Activated T-cell treated with anti-CD3 and anti-CD28 coated beads, Interleukin-2, amount 50 U/mL, for 1 hour (primary cell): ENCODE measurements around the gene MYLK4.

Source experiments
- DNase-seq: peaks from one replicate; pipeline ENCODE4 v3.0.0-alpha.2; 2020

Gene MYLK4

GRCh38 chr6:2750832-2751231 lies at the start of gene MYLK4:
Gene MYLK4 (minus strand): TSS chr6:2750922. CDS start chr6:2749294, 1,628 bp downstream.
- no peak for DNase-seq

- no peak for DNase-seq
Observed at GRCh38 chr6:2799936-2800527, 49.3 kb upstream of the MYLK4 start.

GRCh38 chr6:2798586-2799134 lies 47.9 kb upstream of the MYLK4 start:
- no peak for DNase-seq

- DNase-seq: no peak
Observed at GRCh38 chr6:2797564-2798031, 46.9 kb upstream of the MYLK4 start.

GRCh38 chr6:2796861-2797260 lies 46.1 kb upstream of the MYLK4 start:
- no peak for DNase-seq

- no peak for DNase-seq
Observed at GRCh38 chr6:2795956-2796355, 45.2 kb upstream of the MYLK4 start.

GRCh38 chr6:2795162-2795561 lies 44.4 kb upstream of the MYLK4 start:
- no peak for DNase-seq

- no peak for DNase-seq
Observed at GRCh38 chr6:2794171-2794730, 43.5 kb upstream of the MYLK4 start.

GRCh38 chr6:2793534-2794151 lies 42.9 kb upstream of the MYLK4 start:
- no peak for DNase-seq

- DNase-seq: no peak
Observed at GRCh38 chr6:2792330-2793110, 41.8 kb upstream of the MYLK4 start.

GRCh38 chr6:2791450-2791974 lies 40.8 kb upstream of the MYLK4 start:
- no peak for DNase-seq

GRCh38 chr6:2790588-2791449 lies 40.1 kb upstream of the MYLK4 start:
- no peak for DNase-seq

GRCh38 chr6:2786269-2786668 lies 35.5 kb upstream of the MYLK4 start:
- no peak for DNase-seq

- DNase-seq: no peak
Observed at GRCh38 chr6:2784930-2785329, 34.2 kb upstream of the MYLK4 start.

GRCh38 chr6:2784061-2784460 lies 33.3 kb upstream of the MYLK4 start:
- no peak for DNase-seq

GRCh38 chr6:2783188-2783963 lies 32.7 kb upstream of the MYLK4 start:
- DNase-seq: no peak

- DNase-seq: no peak
Observed at GRCh38 chr6:2782825-2783187, 32.1 kb upstream of the MYLK4 start.

- no peak for DNase-seq
Observed at GRCh38 chr6:2782356-2782708, 31.6 kb upstream of the MYLK4 start.

- no peak for DNase-seq
Observed at GRCh38 chr6:2781685-2782355, 31.1 kb upstream of the MYLK4 start.

- DNase-seq: no peak
Observed at GRCh38 chr6:2780102-2780737, 29.5 kb upstream of the MYLK4 start.
